Activated naive CD4-positive, alpha-beta T cell treated with anti-CD3 and anti-CD28 coated beads, Interleukin-2, amount 50 U/mL, for 72 hours (primary cell): ENCODE measurements around the gene NRAP. TPM values are rescaled to one million over a fixed set of nuclear protein-coding genes. Genes with fewer than 3 reads are reported as not detected.

ENCODE experiments used
- ATAC-seq, 2 donors: fragments of 150-1000 bp; cut with Tn5 transposase; 2 replicates each; pipeline ENCODE4 v1.10.0; 2021; ENCODE audit warnings: mild to moderate bottlenecking in 2 of 2, moderate library complexity in 2 of 2
- DNase-seq, 2 donors: peaks; one replicate each; pipeline ENCODE4 v3.0.0; 2021 to 2022; ENCODE audit warnings: low spot score in 2 of 2
- H3K27ac Mint-ChIP-seq, 2 donors: one replicate each; pipeline ENCODE4 v1.8.0; 2022; ENCODE audit warnings: mild to moderate bottlenecking in 2 of 2, mixed read lengths in 2 of 2
- H3K36me3 Mint-ChIP-seq, 2 donors: one replicate each; pipeline ENCODE4 v1.8.0; 2022; ENCODE audit warnings: mixed read lengths in 2 of 2
- H3K9me3 Mint-ChIP-seq, 2 donors: one replicate each; pipeline ENCODE4 v1.8.0; 2022; ENCODE audit warnings: mixed read lengths in 2 of 2
- total RNA-seq, 2 donors: library from RNA; stranded (reverse); gene quantifications; one replicate each; pipeline ENCODE4 v1.2.3, GENCODE V29; 2022

NRAP gene
- total RNA-seq, 2 donors from 2014 or later, result not detected

DNA sequence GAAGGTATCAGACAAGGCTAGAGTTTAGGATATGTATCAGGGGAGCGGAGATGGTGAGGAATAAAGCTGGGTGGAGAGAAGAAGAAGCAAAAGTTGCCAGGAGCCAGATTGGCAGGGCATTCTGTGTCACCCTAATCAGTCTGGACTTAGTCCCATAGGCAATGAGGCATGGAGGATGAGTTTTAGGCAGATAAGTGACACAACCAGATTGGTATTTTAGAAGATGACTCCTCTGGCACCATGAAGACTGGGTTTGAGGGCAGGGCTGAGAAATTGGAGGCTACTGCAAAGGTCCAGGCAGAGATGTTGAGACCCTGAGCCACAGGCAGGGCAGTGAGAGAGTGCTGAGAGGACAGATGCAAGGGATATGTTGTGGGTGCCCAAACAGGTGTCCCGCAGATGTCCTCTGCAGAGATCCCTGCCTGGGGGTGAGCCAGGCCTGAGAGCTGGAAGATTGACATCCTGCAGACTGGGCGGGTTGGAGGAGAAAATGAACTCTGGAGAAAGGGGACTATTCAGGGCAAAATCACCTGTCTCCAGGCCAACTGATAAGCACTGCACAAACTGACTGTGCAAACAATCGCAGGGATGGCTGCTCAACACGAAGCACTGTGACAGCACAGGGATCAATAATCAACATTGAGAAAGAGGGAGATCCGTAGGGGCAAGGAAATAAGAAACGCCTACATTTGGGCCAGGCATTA, 122.8 kb downstream of the NRAP start:
- no peak overlapping the region for H3K27ac Mint-ChIP-seq
- ATAC-seq, result no peak
- H3K36me3 Mint-ChIP-seq, result no peaks in the 10 kb centered on the region
- H3K9me3 Mint-ChIP-seq, result no peaks in the 10 kb centered on the region
- no peak for DNase-seq

DNA sequence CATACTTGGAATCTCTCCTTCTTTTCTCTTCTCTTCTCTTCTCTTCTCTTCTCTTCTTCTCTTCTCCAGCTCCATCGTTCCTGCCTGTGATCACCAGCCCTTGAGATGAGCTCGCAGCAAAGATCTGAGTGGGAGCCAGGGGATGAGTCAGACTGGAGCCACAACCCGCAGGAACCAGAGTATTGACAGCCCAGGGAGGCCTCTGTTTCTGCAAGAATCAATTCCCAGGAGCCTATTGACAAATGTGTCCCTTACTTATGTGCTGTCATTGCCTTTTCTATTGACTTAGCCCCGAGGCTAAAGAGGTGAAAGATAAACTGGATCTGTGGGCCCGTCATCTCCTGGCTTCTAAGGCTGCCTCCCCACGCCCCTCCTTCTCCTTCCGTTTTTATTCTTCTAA, 124.1 kb downstream of the NRAP start:
- ATAC-seq (no peak), DNase-seq (no peak)
- Mint-ChIP-seq H3K27ac (no peak overlapping the region), H3K9me3 (peaks cover 0 to 4% of the 10 kb centered on the region in 2 donors), H3K36me3 (no peaks in the 10 kb centered on the region)

Other genes with a start within 250 kb of the NRAP start
- gene HABP2, start 111.0 kb downstream of the NRAP start, total RNA-seq, result not detected
- gene CASP7, start 15.9 kb upstream of the NRAP start, total RNA-seq, result 10 to 100 TPM in 1 of 2 donors, 1 to 10 TPM in 1; 8.5 to 10.6 TPM
- gene PLEKHS1, start 87.6 kb upstream of the NRAP start, total RNA-seq, result not detected
- gene DCLRE1A, start 190.0 kb upstream of the NRAP start, total RNA-seq, result 10 to 100 TPM in 1 of 2 donors, 1 to 10 TPM in 1; 2.6 to 13.6 TPM
- 10 to 100 TPM in 1 of 2 donors, 1 to 10 TPM in 1; 7.4 to 23.0 TPM for gene NHLRC2, start 190.6 kb upstream of the NRAP start, total RNA-seq